GF-D8 (cell line): Measurements from ENCODE around the gene RNF17.
"Not testable (repeated sequence)": the region's sequence is repeated elsewhere in the genome, so short reads cannot be mapped to it uniquely, and the experiment has no call there.

Experiments used
- DNase-seq: peaks from one replicate; lab custom pipeline; 2025; lab: John Stamatoyannopoulos, UW

RNF17 gene

GRCh38 chr13:24763596-24764275 lies at the start of gene RNF17:
Gene RNF17, plus strand, starts transcription at chr13:24764169. Its CDS starts 35 bp downstream, at chr13:24764204.
- DNase-seq: no peak

GRCh38 chr13:24716011-24716410 lies 48.0 kb upstream of the RNF17 start:
- DNase-seq: no peak

- DNase-seq: no peak
These were observed 47.5 kb upstream of the RNF17 start for GRCh38 chr13:24716446-24716845.

GRCh38 chr13:24717217-24717616 lies 46.8 kb upstream of the RNF17 start:
- no peak for DNase-seq

GRCh38 chr13:24718192-24718965 lies 45.6 kb upstream of the RNF17 start:
- no peak for DNase-seq

GRCh38 chr13:24719139-24719538 lies 44.8 kb upstream of the RNF17 start:
- DNase-seq: no peak

- no peak for DNase-seq
These were observed 40.8 kb upstream of the RNF17 start for GRCh38 chr13:24723206-24723605.

- no peak for DNase-seq
These were observed 39.3 kb upstream of the RNF17 start for GRCh38 chr13:24724714-24725113.

- no peak for DNase-seq
These were observed 38.6 kb upstream of the RNF17 start for GRCh38 chr13:24725379-24725778.

GRCh38 chr13:24727731-24728601 lies 36.0 kb upstream of the RNF17 start:
- DNase-seq: peak; percentile 54

- not testable (repeated sequence) for DNase-seq
These were observed 32.9 kb upstream of the RNF17 start for GRCh38 chr13:24730873-24731567.

- no peak for DNase-seq
These were observed 29.0 kb upstream of the RNF17 start for GRCh38 chr13:24734950-24735349.

GRCh38 chr13:24737042-24737441 lies 26.9 kb upstream of the RNF17 start:
- no peak for DNase-seq

- DNase-seq: no peak
These were observed 25.6 kb upstream of the RNF17 start for GRCh38 chr13:24738366-24738847.

GRCh38 chr13:24740014-24740890 lies 23.7 kb upstream of the RNF17 start:
- no peak for DNase-seq

GRCh38 chr13:24741016-24741662 lies 22.8 kb upstream of the RNF17 start:
- DNase-seq: no peak

GRCh38 chr13:24741791-24742190 lies 22.2 kb upstream of the RNF17 start:
- DNase-seq: no peak

GRCh38 chr13:24742294-24742693 lies 21.7 kb upstream of the RNF17 start:
- DNase-seq: no peak

GRCh38 chr13:24742977-24743376 lies 21.0 kb upstream of the RNF17 start:
- DNase-seq: no peak

- DNase-seq: no peak
These were observed 19.7 kb upstream of the RNF17 start for GRCh38 chr13:24744247-24744646.
